ENCODE data around the gene GTF2A1.

GRCh38 chr14:81222126-81222525 is 1.4 kb upstream of the GTF2A1 start:
- no peak for TF ChIP-seq CTCF (IDR thresholded peaks at IDR 0.05)
- TF ChIP-seq POLR2A (IDR thresholded peaks at IDR 0.05; ENCODE audit: low read depth), result no peak
- no peak for TF ChIP-seq POLR2AphosphoS5 (IDR thresholded peaks at IDR 0.05)
- TF ChIP-seq EP300 (IDR thresholded peaks at IDR 0.05), result no peak

Data from esophagus muscularis mucosa (tissue), 4 donors.